ENCODE measurements around the gene DPP6. TPM values are rescaled to one million over a fixed set of nuclear protein-coding genes. Genes with fewer than 3 reads are reported as not detected.

Gene DPP6
- total and polyA plus RNA-seq, 2 experiments from 2014 or later = 0.21 TPM; not detected in 1

DNA sequence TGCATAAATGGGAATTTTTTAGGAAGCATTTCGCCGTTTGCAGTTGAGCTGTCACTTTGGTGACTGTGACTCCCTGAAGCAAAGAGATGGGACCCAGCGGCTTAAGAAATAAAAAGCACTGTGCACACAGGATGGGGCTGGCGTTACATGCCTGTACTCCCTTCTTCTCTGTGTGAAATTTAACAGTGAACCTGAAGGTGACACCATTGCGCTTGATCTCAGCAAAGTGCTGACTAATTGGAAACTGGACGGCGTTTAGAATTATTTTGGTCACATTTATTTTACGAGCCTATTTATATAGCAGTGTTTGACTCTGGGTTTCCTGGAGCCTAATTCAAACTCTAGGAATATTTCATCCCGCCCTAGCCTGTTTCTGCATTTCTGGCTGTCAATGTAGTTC is 804.5 kb downstream of the DPP6 start:
- no peak for DNase-seq (ENCODE audit: low read depth in 1 of 2, low spot score in 1 of 2)
- no peak overlapping the region for H3K4me3 ChIP-seq
- no peaks in the 10 kb centered on the region for H3K4me1 ChIP-seq (ENCODE audit: low read depth)
- H3K27me3 ChIP-seq = no peaks in the 10 kb centered on the region
- no peak overlapping the region for H3K27ac ChIP-seq
- no peaks in the 10 kb centered on the region for H3K36me3 ChIP-seq
- H3K9me3 ChIP-seq (ENCODE audit: low read depth) = no peaks in the 10 kb centered on the region
- TF ChIP-seq, protein P1, sequence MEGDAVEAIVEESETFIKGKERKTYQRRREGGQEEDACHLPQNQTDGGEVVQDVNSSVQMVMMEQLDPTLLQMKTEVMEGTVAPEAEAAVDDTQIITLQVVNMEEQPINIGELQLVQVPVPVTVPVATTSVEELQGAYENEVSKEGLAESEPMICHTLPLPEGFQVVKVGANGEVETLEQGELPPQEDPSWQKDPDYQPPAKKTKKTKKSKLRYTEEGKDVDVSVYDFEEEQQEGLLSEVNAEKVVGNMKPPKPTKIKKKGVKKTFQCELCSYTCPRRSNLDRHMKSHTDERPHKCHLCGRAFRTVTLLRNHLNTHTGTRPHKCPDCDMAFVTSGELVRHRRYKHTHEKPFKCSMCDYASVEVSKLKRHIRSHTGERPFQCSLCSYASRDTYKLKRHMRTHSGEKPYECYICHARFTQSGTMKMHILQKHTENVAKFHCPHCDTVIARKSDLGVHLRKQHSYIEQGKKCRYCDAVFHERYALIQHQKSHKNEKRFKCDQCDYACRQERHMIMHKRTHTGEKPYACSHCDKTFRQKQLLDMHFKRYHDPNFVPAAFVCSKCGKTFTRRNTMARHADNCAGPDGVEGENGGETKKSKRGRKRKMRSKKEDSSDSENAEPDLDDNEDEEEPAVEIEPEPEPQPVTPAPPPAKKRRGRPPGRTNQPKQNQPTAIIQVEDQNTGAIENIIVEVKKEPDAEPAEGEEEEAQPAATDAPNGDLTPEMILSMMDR (IDR thresholded peaks at IDR 0.05; ENCODE audit: low read depth, low read length) = no peak

DNA sequence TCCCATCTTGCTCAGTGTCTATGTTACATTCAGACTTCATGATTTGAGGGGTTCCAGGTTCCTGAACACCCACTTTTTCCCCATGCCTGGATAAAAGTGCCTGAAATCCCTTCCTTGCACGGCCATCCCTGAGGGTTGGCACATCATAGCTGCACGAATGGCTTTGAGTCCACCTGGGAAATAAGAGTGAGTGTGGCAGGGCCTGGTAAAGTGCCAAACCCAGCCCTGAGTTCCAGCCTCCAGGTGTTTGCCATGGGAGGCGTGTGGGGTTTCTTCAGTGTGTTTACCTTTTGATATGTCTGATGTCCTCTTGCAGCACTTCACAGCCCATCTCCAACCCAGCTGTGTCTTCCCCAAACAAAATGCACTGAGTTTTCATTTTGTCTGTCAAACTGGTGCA is 805.0 kb downstream of the DPP6 start:
- no peaks in the 10 kb centered on the region for H3K36me3 ChIP-seq
- no peak overlapping the region for H3K4me3 ChIP-seq
- H3K27ac ChIP-seq = no peak overlapping the region
- no peaks in the 10 kb centered on the region for H3K4me1 ChIP-seq (ENCODE audit: low read depth)
- DNase-seq (ENCODE audit: low read depth in 1 of 2, low spot score in 1 of 2) = no peak
- no peaks in the 10 kb centered on the region for H3K27me3 ChIP-seq
- TF ChIP-seq, protein P1 (IDR thresholded peaks at IDR 0.05; ENCODE audit: low read depth, low read length) = no peak
- no peaks in the 10 kb centered on the region for H3K9me3 ChIP-seq (ENCODE audit: low read depth)

DNA sequence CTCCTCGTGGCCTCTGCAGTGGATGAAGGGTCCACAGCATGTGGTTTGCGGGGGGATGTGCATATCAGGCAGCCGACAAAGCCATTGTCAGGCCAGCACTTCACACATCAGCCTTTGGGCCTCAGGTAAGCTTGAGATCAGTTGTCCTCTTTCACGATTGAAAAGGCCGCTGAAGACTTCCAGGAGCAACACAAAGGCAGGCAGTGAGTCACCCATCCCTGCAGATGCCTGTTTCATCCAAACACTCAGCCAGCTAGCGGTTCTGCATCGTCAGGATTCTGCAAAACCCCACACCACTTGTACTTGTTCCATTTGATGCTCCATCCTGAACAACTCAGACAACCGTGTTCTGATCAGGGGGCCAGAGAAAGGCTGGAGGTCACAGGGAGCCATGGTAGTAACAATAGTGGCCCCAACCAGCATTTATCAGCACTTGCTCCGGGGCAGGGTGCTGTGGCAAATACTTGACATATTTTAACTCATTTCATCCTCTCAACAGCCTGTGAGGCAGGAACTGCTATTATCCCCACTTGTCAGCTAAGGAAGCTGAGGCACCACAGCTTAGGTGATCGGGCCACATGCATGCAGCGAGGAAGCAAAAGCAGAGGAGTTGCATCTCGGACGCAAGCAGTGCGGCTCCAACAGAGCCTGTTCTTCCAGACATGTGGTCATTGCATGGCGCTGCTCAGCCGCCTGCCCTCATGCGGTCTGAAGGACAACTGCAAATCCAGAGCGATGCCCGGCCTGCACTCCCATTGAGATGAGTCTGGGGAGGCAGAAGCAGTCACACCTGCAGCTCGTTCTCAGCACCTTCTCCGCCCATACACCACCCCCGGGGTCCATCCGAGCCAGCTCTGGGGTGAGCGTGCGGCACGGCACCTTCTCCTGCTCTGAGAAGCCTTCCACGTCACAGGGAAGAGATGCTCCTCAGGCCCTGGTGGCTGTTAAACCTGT is 805.8 kb downstream of the DPP6 start:
- Histone ChIP-seq H3K4me3 (no peak overlapping the region), H3K4me1 (ENCODE audit: low read depth) (no peaks in the 10 kb centered on the region), H3K27ac (no peak overlapping the region), H3K36me3 (no peaks in the 10 kb centered on the region), H3K9me3 (ENCODE audit: low read depth) (no peaks in the 10 kb centered on the region), H3K27me3 (no peaks in the 10 kb centered on the region)
- no peak for DNase-seq (ENCODE audit: low read depth in 1 of 2, low spot score in 1 of 2)
- TF ChIP-seq, protein P1 (IDR thresholded peaks at IDR 0.05; ENCODE audit: low read depth, low read length) = no peak

DNA sequence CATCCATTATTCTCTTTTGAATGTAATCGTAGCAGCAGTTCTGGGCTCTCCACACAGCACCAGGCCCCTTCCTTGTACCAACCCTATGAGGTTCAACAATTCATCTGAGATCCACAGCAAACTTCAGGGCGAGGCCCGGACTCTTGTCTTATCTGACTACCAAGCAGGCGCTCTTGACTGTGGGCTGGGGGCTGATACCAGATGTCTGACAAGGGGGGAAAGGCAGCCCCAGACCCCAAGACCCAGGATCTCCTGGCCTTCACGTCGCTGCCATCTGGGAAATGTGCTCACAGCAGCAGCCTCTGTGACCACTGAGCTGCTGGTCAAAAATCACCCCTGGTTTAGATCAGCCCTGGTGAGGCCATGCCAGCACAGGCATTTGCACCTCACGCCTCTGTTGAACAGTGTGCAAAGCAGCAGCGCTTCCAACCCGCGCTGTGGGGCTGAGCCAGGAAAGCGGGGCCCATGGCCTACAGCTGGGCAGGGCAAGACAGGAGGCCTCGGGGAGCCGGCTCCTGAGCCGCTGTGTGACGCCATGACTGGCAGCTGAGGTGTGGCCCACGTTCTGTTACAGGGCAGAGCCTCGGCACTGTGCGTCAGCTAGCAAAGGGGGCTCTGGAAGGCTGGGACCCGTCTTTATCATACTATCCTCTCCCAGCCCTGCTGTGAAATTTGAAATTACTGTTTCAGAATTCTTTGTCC is 806.8 kb downstream of the DPP6 start:
- no peak overlapping the region for H3K4me3 ChIP-seq
- H3K9me3 ChIP-seq (ENCODE audit: low read depth) = no peaks in the 10 kb centered on the region
- TF ChIP-seq, protein P1 (IDR thresholded peaks at IDR 0.05; ENCODE audit: low read depth, low read length) = no peak
- no peaks in the 10 kb centered on the region for H3K36me3 ChIP-seq
- no peak for DNase-seq (ENCODE audit: low read depth in 1 of 2, low spot score in 1 of 2)
- H3K27me3 ChIP-seq = no peaks in the 10 kb centered on the region
- H3K4me1 ChIP-seq (ENCODE audit: low read depth) = no peaks in the 10 kb centered on the region
- no peak overlapping the region for H3K27ac ChIP-seq

DNA sequence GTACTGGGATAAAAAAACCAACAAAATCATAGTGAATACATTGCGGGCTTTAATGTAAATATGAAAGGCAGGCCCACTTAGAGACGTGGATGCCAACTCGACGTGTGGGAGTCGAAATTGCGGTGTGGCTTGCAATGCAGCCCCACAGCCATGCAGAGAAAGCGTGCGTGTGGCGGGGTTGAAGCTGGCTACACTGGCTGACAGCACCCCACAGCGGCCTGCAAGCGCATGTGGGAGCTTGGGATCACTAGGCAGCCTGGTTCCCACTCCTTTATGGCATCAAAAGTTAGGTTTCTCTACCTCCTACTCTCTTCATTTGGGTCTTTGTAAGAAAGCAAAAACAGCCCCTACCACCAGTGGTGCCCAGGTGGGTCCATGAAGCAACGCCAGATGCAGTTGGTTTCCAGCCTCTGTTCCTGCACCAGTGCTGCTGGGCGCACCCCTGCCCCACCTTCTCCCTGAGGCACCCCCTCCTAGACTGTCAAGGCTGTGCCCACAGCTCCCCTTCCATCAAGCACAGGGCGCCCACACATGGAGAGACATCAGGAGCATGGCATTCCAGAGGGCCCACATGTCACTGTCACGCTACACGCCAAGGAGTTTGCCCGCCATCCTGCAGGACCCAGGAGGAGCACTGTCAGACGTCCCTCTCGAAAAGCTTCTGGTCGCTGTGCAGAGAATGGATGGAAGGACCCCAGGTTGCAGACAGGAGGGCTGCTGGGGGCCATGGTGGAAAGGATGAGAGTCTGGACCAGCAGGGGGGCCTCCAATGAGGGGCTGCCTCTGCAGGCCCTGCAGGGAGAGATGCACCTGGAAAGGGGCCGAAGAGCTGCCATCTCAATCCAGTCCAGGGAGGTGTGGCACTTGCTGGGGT is 807.8 kb downstream of the DPP6 start:
- Histone ChIP-seq H3K36me3 (no peaks in the 10 kb centered on the region), H3K27me3 (no peaks in the 10 kb centered on the region), H3K4me3 (no peak overlapping the region), H3K9me3 (ENCODE audit: low read depth) (no peaks in the 10 kb centered on the region), H3K4me1 (ENCODE audit: low read depth) (no peaks in the 10 kb centered on the region), H3K27ac (no peak overlapping the region)
- DNase-seq (ENCODE audit: low read depth in 1 of 2, low spot score in 1 of 2) = no peak
- TF ChIP-seq, protein P1 (IDR thresholded peaks at IDR 0.05; ENCODE audit: low read depth, low read length) = no peak

All from cardiac muscle cell (in vitro differentiated cells and primary cell).